Stimulated activated effector memory CD8-positive, alpha-beta T cell treated with anti-CD3 and anti-CD28 coated beads, Interleukin-12 subunit alpha, Interleukin-12 subunit beta, amount 100 ng/mL, for 72 hours (primary cell): ENCODE data around the gene GSDMA.

Experiments
- ATAC-seq: fragments of 150-1000 bp; cut with Tn5 transposase; 2 replicates; pipeline ENCODE4 v1.10.0; 2021
- DNase-seq, 2 donors: peaks; one replicate each; pipeline ENCODE4 v3.0.0; 2021 to 2022; ENCODE audit warnings: low spot score in 2 of 2
- H3K27ac Mint-ChIP-seq: one replicate; pipeline ENCODE4 v1.8.0; 2022; ENCODE audit warnings: mild to moderate bottlenecking, mixed read lengths
- H3K36me3 Mint-ChIP-seq: one replicate; pipeline ENCODE4 v1.8.0; 2022; ENCODE audit warnings: mild to moderate bottlenecking, mixed read lengths
- H3K4me1 Mint-ChIP-seq: one replicate; pipeline ENCODE4 v1.8.0; 2022; ENCODE audit warnings: mixed read lengths
- H3K4me3 Mint-ChIP-seq: one replicate; pipeline ENCODE4 v1.8.0; 2022; ENCODE audit warnings: mild to moderate bottlenecking, mixed read lengths
- H3K9me3 Mint-ChIP-seq: one replicate; pipeline ENCODE4 v1.8.0; 2022; ENCODE audit warnings: mixed read lengths

GSDMA gene

DNA sequence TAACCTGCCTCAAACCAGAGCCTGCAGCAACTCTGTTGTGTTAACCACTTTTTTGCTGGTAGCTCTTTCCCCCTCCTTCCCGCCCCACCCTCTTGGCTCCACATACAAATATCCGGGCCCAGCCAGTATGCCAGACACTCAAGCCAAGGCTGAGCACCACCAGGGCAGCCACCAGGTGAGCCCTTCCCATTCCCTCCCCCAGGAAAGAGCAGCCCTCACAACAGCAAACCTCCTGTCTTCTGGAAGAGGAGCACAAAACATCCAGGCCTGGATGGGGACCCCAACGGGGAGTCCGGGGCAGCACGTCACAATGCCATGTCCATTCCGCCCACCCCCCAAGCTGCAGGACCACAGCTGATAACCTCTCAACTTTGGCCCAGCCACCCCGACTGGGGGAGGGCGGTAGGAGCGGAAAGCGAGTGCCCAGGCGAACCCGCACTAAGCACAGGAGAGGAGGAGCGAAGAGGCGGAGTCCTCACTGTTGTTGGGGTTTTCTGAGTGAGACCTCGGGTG is 36.2 kb upstream of the GSDMA start:
- Mint-ChIP-seq H3K4me3 (peak overlapping the region; percentile 79), H3K4me1 (peaks cover 64% of the 10 kb centered on the region), H3K36me3 (peaks cover 43% of the 10 kb centered on the region), H3K9me3 (no peaks in the 10 kb centered on the region), H3K27ac (peak overlapping the region; percentile 95)
- peak; percentile 28 to 80 for DNase-seq
- peak; percentile 69 for ATAC-seq

DNA sequence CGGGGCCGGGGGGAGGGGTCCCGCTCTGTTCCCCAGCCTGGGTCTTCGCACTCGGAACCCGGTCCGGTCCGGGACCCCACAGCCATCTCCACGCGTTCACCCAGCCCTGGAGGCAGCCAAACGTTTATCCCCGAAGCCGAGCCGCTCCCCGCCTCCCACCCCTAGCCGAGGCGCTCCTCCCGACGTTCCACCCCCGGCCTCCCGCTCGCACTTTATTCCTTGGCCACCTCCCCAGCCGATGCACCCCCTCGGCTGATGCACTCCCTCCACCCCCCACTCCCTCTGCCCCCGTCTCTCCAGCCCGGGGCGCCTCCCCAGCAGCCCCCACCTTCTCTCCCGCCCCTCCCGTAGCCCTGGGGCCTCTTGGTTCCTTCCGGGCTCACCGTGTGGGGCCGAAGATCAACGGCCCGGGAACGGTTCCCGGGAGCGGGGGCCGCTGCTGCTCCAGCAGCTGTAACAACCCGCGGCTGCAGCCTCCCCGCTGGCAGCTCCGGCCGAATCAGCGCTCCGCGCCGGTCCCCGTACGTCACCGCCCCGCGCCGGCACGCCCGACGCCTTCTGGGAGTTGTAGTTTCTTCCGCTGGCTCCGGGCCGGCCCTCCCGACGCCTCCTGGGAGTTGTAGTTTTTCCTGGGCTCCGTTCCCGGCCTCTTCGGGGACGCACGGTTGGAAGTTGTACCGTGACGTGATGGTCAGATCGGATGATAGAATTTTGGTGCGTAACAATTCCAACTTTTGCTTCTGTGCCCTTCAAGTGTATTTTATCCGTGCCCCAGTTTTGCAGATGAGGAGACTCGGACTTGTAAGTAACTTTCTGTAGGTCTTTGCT is 35.5 kb upstream of the GSDMA start, which contains the start of the genes LRRC3C and ORMDL3:
TSS of gene LRRC3C (plus strand) at position 632 of the 828 bp plus-strand sequence. CDS start 13,792 bp downstream, outside the sequence.
TSS of gene ORMDL3 (minus strand) at position 501 of the 828 bp plus-strand sequence. CDS start 3,398 bp downstream, outside the sequence.
- Mint-ChIP-seq H3K36me3 (peaks cover 36% of the 10 kb centered on the region), H3K27ac (peak within 1 kb of the TSS; percentile 95), H3K9me3 (no peaks in the 10 kb centered on the region), H3K4me3 (peak within 1 kb of the TSS; percentile 79), H3K4me1 (peaks cover 57% of the 10 kb centered on the region)
- DNase-seq = peak; percentile 90 to 93
- ATAC-seq = peak; percentile 90

DNA sequence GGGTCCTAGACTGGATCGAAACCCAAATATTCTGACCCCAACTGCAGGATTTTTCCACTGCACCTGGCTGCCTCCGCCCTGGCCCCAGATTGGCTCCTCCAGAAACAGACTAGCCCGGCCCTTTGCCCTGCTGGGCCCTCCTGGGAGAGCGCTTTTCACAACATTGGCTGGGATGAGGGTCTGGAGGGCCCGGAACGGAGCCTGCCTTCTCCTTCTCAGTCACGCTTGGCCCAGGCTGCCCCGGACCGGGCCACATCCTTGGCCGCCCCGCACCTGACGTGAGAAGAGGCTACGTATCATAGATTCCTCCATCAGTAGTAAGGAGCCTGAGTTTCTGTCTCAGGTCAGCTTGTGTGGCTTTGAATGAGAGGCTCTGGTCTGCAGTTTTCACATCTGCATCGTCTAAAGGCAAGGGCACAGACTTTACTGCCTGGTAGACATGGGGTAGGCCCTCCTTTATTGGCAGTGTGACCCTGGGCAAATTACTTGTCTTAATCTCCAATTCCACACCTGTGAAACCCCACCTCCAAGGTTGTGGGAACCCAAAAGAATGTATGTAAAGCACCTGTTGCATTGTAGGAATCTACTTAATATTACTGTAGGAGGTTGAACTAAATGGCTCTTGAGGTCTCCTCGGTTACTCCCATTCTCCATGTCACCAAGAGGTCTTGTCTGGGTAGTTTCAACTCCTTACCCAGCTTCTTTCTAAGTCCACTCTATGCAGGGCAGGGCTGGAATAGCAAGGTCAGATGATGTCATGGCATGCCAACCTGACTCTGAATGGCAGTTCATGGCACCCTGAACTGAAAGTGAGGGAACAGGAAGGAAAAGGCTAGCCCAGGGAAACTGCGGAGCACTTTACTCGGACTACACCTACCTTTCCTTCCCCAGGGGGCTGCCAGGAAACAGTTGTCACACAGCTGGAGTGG is 34.6 kb upstream of the GSDMA start:
- Mint-ChIP-seq H3K27ac (peak overlapping the region; percentile 95), H3K4me1 (peaks cover 50% of the 10 kb centered on the region), H3K4me3 (peak overlapping the region; percentile 79), H3K9me3 (no peaks in the 10 kb centered on the region), H3K36me3 (peaks cover 27% of the 10 kb centered on the region)
- ATAC-seq = peak; percentile 0
- peak in 1 of 2 donors; percentile 66 for DNase-seq

DNA sequence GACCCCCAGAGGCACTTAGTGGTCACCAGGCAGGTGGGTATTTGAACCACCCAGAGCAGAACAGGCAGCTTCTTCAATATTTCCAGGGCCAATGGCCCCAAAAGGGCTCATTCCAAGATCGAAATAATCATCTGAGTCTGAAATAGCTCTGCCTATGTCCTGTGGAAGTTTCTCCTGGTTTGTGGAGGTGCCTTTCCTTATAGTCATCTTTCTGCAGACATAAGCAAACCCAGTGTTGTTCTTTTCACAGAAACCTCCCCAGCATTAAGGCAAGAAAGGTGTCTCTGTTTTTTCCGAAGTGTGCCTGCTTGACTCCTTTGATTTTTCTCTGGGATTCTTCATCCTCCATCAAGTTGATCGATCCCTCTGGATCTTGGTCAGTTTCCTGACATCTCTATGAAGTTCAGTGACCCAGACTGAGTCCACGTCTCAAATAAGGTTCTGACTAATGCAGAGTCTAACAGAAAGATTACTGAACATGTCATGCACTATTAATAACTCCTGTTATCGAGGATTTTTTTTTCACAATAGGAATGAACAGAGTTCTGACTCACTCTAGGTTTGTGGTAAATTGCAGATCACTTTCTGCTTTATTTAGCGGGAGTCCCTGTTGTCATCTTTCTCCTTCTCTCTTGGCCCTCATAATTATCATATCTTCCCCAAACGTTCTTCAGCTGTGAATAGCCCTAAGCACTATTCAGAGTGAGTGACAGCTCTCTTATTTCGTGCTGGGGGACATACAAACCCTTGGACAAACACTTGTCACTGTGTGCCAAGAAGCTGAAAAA is 33.8 kb upstream of the GSDMA start:
- Mint-ChIP-seq H3K36me3 (peaks cover 19% of the 10 kb centered on the region), H3K4me3 (peak overlapping the region; percentile 79), H3K27ac (peak overlapping the region; percentile 63), H3K9me3 (no peaks in the 10 kb centered on the region), H3K4me1 (peaks cover 44% of the 10 kb centered on the region)
- ATAC-seq (peak; percentile 68), DNase-seq (no peak)

DNA sequence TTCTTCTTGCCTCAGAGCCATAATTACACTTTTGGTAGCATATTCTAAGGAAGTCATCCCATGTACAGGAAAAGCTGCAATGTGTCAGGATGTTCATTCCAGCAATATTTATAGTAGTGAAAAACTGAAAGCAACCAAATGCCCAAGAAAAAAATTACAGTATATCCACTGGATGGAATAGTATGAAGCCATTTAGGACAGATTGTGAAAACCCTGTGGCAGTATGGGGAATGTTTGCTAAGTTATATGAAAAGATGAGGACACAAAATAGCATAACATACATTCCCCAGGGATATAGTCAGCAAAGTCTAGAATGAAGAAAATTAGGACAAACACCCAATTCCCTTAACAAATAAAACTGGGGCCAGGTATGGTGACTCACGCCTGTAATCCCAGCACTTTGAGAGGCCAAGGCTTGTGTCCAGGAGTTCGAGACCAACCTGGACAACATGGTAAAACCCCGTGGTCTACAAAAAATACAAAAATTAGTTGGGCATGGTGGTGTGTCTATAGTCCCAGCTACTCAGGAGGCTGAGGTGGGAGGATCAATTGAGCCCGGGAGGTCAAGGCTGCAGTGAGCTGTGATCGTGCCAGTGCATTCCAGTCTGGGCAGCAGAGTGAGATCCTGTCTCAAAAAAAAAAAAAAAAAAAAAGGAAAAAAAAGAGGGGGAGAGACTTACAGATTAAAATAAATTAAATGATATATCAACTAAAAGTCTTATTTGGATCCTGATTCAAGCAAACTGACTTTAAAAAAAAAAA is 33.0 kb upstream of the GSDMA start:
- Mint-ChIP-seq H3K4me3 (no peak overlapping the region), H3K4me1 (peaks cover 36% of the 10 kb centered on the region), H3K36me3 (peaks cover 11% of the 10 kb centered on the region), H3K27ac (no peak overlapping the region), H3K9me3 (no peaks in the 10 kb centered on the region)
- DNase-seq (no peak), ATAC-seq (no peak)

DNA sequence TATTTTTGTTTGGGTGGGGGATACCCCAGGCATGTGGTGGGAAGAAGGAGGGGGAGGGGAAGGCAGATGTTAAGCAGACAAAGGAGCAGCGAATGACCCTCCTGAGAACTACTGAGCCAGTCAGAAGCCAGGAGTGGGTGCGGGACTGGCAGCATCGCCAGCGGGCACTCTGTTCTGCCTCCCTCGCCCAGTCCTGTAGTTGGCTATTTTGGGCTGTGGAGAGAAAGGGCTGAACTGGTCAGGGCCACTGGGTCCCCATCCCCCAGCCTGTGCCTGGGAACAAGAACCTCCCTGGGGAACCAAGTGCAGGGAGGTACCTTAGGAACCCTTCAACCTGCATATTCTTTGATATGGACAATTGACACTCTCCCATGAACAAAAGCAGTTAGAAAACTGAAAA is 28.9 kb upstream of the GSDMA start:
- DNase-seq = no peak
- Mint-ChIP-seq H3K4me3 (no peak overlapping the region), H3K4me1 (peaks cover 9% of the 10 kb centered on the region), H3K9me3 (no peaks in the 10 kb centered on the region), H3K36me3 (no peaks in the 10 kb centered on the region), H3K27ac (no peak overlapping the region)
- no peak for ATAC-seq

DNA sequence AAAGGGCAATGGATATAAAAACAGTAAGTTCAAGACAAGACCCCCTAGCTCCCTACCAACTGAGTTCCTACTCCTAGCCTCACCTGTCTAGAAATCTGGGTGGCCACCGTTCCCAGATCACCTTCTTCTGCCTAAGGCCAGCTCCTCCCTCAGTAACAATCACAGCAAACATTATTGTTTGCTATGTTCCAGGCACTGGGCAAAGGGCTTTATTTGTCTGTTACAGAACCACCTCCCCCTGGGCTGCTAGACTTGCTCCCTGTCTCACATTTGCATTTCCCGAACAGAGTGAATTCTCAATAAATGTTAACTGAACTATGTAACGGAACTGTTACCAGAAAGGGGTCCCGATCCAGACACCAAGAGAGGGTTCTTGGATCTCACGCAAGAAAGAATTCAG is 28.5 kb upstream of the GSDMA start:
- Mint-ChIP-seq H3K9me3 (no peaks in the 10 kb centered on the region), H3K27ac (no peak overlapping the region), H3K36me3 (no peaks in the 10 kb centered on the region), H3K4me3 (no peak overlapping the region), H3K4me1 (peaks cover 9% of the 10 kb centered on the region)
- no peak for DNase-seq
- ATAC-seq = no peak

DNA sequence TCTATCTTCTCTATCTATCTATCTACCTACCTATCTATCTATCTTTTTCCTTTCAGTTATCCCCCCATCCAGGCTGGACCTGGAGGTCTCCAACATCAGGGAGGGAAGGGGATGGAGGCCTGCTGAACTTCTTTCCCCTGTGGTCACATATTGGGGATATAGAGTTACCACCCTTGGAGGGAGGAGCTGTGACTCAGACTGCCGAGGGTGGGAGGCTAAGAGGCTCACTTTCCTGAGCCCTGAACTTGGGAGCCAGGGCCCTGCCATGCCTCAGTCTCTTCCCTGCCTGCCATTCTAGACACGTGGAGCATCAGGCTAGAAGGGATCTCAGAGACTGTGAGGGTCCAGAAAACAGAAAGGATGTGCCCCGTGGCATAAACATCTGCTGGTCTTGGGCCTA is 26.9 kb upstream of the GSDMA start:
- no peak for ATAC-seq
- DNase-seq = no peak

DNA sequence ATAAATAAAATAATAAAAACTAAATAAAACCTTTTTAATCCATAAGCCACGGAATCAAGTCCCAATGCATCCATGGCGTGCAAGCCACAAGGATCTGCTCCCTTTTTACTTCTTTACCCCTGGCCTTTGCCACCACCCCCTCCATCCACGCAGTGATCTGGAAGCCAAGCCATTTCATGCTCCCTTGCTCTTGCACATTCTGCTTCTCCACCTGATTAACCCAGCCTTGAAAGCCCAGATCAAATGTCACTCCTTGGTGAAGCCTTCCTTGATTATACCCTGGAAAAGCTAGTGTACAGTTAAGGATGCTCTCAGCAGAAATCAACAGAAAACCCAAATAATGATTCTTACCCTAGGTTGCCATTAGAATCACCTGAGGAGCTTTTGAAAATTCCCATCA is 25.4 kb upstream of the GSDMA start:
- H3K4me3 Mint-ChIP-seq = no peak overlapping the region
- peaks cover 22% of the 10 kb centered on the region for H3K4me1 Mint-ChIP-seq
- H3K36me3 Mint-ChIP-seq = no peaks in the 10 kb centered on the region
- H3K9me3 Mint-ChIP-seq = no peaks in the 10 kb centered on the region
- no peak overlapping the region for H3K27ac Mint-ChIP-seq
- ATAC-seq (no peak), DNase-seq (no peak)

More for the DNA sequence above, 26.9 kb upstream of the GSDMA start:
- Mint-ChIP-seq H3K9me3 (no peaks in the 10 kb centered on the region), H3K27ac (no peak overlapping the region), H3K4me1 (peaks cover 16% of the 10 kb centered on the region), H3K4me3 (no peak overlapping the region), H3K36me3 (no peaks in the 10 kb centered on the region)

DNA sequence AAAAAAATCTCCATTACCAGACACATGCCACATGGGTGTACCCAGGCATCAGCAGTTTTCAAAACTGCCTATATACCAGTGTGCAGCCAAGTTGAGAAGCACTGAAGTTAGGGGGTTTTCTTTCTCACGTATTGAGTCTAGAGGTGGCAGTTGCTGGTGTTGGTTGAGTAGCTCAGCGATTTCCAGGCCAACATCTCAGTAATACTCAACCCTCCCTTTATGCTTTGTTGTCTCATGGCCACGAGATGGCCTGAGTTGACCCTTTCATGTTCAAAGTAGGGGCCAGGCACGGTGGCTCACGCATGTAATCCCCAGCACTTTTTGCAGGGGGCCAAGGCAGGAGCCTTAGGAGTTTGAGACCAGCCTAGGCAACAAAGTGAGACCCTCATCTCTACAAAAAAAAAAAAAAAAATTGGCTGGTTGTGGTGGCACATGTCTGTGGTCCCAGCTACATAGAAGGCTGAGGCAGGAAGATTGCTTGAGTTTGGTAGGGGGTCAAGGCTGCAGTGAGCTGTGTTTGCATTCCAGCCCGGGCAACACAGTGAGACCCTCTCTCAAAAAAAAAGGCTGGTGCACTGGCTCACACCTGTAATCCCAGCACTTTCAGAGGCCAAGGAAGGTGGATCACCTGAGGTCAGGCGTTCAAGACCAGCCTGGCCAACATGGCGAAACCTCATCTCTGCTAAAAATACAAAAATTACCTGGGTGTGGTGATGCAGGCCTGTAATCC is 24.5 kb upstream of the GSDMA start:
- Mint-ChIP-seq H3K4me3 (no peak overlapping the region), H3K36me3 (no peaks in the 10 kb centered on the region), H3K27ac (no peak overlapping the region), H3K9me3 (no peaks in the 10 kb centered on the region), H3K4me1 (peaks cover 22% of the 10 kb centered on the region)
- DNase-seq (no peak), ATAC-seq (peak; percentile 9)

DNA sequence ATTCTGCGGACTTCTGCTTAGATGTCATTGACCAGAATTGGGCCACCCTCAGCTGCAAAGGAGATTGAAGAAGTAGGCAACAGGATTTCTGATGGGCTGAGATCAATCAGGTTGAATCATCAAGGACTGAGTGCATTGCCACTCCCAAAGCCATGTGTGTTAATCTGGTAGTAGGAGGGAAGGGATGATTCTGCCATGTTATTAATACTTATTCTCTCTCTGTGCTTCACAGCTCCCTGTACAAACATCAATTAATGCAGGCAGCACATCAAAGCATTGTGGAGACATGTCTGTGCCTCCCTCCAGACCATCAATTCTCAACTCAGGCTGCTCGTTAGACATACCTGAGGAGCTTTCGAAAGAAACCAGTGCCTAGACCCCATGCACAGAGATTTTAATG is 23.7 kb upstream of the GSDMA start:
- no peak for DNase-seq
- Mint-ChIP-seq H3K27ac (no peak overlapping the region), H3K4me1 (peaks cover 22% of the 10 kb centered on the region), H3K36me3 (no peaks in the 10 kb centered on the region), H3K9me3 (no peaks in the 10 kb centered on the region), H3K4me3 (no peak overlapping the region)
- ATAC-seq = no peak

DNA sequence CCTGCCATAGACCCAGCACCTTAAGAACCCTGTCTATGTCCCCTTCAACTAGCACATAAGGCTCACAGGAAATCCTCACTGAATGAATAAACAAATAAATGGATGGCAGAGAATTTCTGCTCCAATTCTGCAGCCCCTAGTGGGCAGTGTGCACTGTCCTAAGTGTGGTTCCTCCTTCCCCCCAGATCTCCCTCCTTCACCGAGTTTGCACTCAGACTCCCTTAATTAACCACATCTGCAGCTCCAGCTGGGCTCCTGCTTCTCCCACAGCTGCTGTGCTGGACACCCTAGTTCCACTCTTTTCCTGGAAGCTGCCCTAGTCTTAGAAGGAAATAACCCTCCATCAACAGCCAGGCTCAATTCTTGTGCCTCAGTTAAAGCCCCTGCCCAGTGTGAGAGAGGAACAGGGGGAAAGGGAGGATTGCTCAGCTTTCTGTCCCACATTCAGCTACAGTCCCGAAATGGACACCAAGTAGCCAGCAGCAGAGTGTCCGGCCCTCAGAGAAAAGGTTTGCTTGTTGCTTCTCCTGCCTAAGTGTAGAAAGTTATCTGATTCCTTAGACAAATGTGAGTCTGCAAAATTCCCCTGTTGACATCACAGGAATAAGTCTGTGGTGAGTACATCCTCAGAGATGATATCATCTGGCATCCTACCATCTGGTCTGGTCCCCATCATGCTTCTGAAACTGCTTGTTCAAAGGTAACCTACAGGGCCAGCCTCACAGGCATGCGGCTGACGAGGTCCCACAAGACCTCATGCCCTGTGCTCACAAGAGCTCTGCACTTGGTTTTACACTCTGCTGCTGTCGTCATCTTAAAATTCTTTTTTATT is 23.0 kb upstream of the GSDMA start:
- DNase-seq (peak; percentile 26 to 64), ATAC-seq (peak; percentile 98)
- peak overlapping the region; percentile 22 for H3K4me3 Mint-ChIP-seq
- H3K9me3 Mint-ChIP-seq = no peaks in the 10 kb centered on the region
- H3K36me3 Mint-ChIP-seq = no peaks in the 10 kb centered on the region
- H3K27ac Mint-ChIP-seq = peak overlapping the region; percentile 87
- H3K4me1 Mint-ChIP-seq = peaks cover 22% of the 10 kb centered on the region
